Upper lobe of left lung (tissue), 6 donors: Measurements from ENCODE around the gene ANKMY1. TPM values are rescaled to one million over a fixed set of nuclear protein-coding genes. Genes with fewer than 3 reads are reported as not detected.

ENCODE experiments used
- ATAC-seq, 2 donors: fragments of 200-7000 bp; cut with Tn5 transposase; one replicate each; pipeline ENCODE4 v1.9.1; 2022; ENCODE audit warnings: mild to moderate bottlenecking in 2 of 2, moderate library complexity in 2 of 2; ENCODE audit not compliant: low FRiP score in 2 of 2
- DNase-seq, 2 donors: peaks; one replicate each; pipeline ENCODE4 v3.0.0-alpha.2; 2019 to 2020
- H3K27ac ChIP-seq, 4 donors: fragments of 200-600 bp; sonication (generic); one replicate each; pipeline ENCODE4 v1.5.1; 2016 to 2019
- H3K27me3 ChIP-seq, 4 donors: fragments of 200-600 bp; sonication (generic); one replicate each; pipeline ENCODE4 v1.5.1; 2017 to 2019
- H3K36me3 ChIP-seq, 4 donors: fragments of 200-600 bp; sonication (generic); one replicate each; pipeline ENCODE4 v1.5.1; 2016 to 2019
- H3K4me1 ChIP-seq, 4 donors: fragments of 200-600 bp; sonication (generic); one replicate each; pipeline ENCODE4 v1.5.1; 2018 to 2019
- H3K4me3 ChIP-seq, 4 donors: fragments of 200-600 bp; sonication (generic); one replicate each; pipeline ENCODE4 v1.5.1; 2017 to 2019; ENCODE audit warnings: mild to moderate bottlenecking in 2 of 4, moderate library complexity in 1 of 4
- H3K9me3 ChIP-seq, 4 donors: fragments of 200-600 bp; sonication (generic); one replicate each; pipeline ENCODE4 v1.5.1; 2018 to 2019
- CTCF ChIP-seq, 6 experiments: fragments of 450-650 bp in 4 of 6; fragments of 200-600 bp in 2 of 6; sonication (generic) in 2 of 6; IDR thresholded peaks; one replicate each; pipeline ENCODE4 v1.5.1; 2016 to 2019; ENCODE audit warnings: antibody characterized with exemption in 6 of 6
- EP300 ChIP-seq, 4 donors: sonication (generic); formaldehyde crosslinking; IDR thresholded peaks; one replicate each; pipeline ENCODE4 v1.5.1; 2017; ENCODE audit warnings: antibody characterized with exemption in 4 of 4, control low read depth in 2 of 4
- POLR2A ChIP-seq, 4 donors: fragments of 450-650 bp; IDR thresholded peaks; one replicate each; pipeline ENCODE4 v1.5.1; 2016 to 2017; ENCODE audit warnings: antibody characterized with exemption in 4 of 4, mild to moderate bottlenecking in 2 of 4
- POLR2AphosphoS5 ChIP-seq, 2 donors: sonication (generic); formaldehyde crosslinking; IDR thresholded peaks; one replicate each; pipeline ENCODE4 v1.5.1; 2017; ENCODE audit warnings: antibody characterized with exemption in 2 of 2
- WGBS, 2 donors: methylation state at CpG; one replicate each; pipeline ENCODE4 v1.1.5; 2017 to 2018; 5-methylcytosine and 5-hydroxymethylcytosine counted together
- total RNA-seq, 6 donors: library from RNA; depleted of rRNA in 4 of 6; stranded (reverse); fragments of >200 nt in 4 of 6; gene quantifications; one replicate each; pipeline versions ENCODE4 v1.1.0 to v1.2.1, GENCODE V29; 2016 to 2021
- donor health status: DM: no; HTN: no; CAD: no; lungs with moderate emphysema.
- donor health status: DM: no; HTN: yes; CAD: no; lungs with severe emphysema.

Gene ANKMY1
- total RNA-seq, 6 donors from 2014 or later, result 23.7 to 97.4 (median 26.9) TPM

GRCh38 chr2:240455272-240455646 is 102.5 kb downstream of the ANKMY1 start:
- peak overlapping the region in 1 of 4 donors; percentile 25 for H3K4me3 ChIP-seq
- TF ChIP-seq EP300 (IDR thresholded peaks at IDR 0.05), result no peak
- no peak for TF ChIP-seq POLR2AphosphoS5 (IDR thresholded peaks at IDR 0.05)
- TF ChIP-seq POLR2A (IDR thresholded peaks at IDR 0.05), result no peak
- TF ChIP-seq CTCF (IDR thresholded peaks at IDR 0.05), result no peak
- H3K36me3 ChIP-seq, result no peaks in the 10 kb centered on the region
- peak overlapping the region in 1 of 4 donors; percentile 17 for H3K27ac ChIP-seq
- peaks cover 16 to 47% (median 22%) of the 10 kb centered on the region in 4 donors for H3K4me1 ChIP-seq
- WGBS, 2 donors, result 21 to 45% methylated on average over 4 to 7 of the region's 7 CpGs
- no peaks in the 10 kb centered on the region for H3K9me3 ChIP-seq
- ATAC-seq, result no peak
- H3K27me3 ChIP-seq, result peaks cover 0 to 40% (median 7%) of the 10 kb centered on the region in 4 donors
- DNase-seq, result no peak

GRCh38 chr2:240454106-240454901 is 103.5 kb downstream of the ANKMY1 start:
- H3K36me3 ChIP-seq, result no peaks in the 10 kb centered on the region
- no peak overlapping the region for H3K27ac ChIP-seq
- no peak for ATAC-seq
- peaks cover 16 to 47% (median 22%) of the 10 kb centered on the region in 4 donors for H3K4me1 ChIP-seq
- H3K9me3 ChIP-seq, result no peaks in the 10 kb centered on the region
- WGBS, 2 donors, result 31 to 42% methylated on average over 15 to 33 of the region's 35 CpGs
- DNase-seq, result peak in 1 of 2 donors; percentile 80
- H3K4me3 ChIP-seq, result peak overlapping the region in 2 of 4 donors; percentile 63
- no peak for TF ChIP-seq POLR2A (IDR thresholded peaks at IDR 0.05)
- no peak for TF ChIP-seq POLR2AphosphoS5 (IDR thresholded peaks at IDR 0.05)
- TF ChIP-seq EP300 (IDR thresholded peaks at IDR 0.05), result no peak
- peaks cover 0 to 40% (median 7%) of the 10 kb centered on the region in 4 donors for H3K27me3 ChIP-seq

GRCh38 chr2:240453461-240454105 is 104.2 kb downstream of the ANKMY1 start:
- Histone ChIP-seq H3K9me3 (no peaks in the 10 kb centered on the region), H3K36me3 (no peaks in the 10 kb centered on the region), H3K4me3 (peak overlapping the region in 3 of 4 donors; percentile 16 to 63 (median 63)), H3K27ac (no peak overlapping the region), H3K27me3 (peaks cover 0 to 40% (median 7%) of the 10 kb centered on the region in 4 donors), H3K4me1 (peaks cover 16 to 47% (median 22%) of the 10 kb centered on the region in 4 donors)
- 10% methylated on average over 23 of the region's 81 CpGs; no CpG with 5 or more reads in 1 of the 2 donors for WGBS, 2 donors
- TF ChIP-seq CTCF (IDR thresholded peaks at IDR 0.05) (no peak), POLR2AphosphoS5 (IDR thresholded peaks at IDR 0.05) (no peak), POLR2A (IDR thresholded peaks at IDR 0.05) (no peak), EP300 (IDR thresholded peaks at IDR 0.05) (no peak)
- DNase-seq (peak in 1 of 2 donors; percentile 85), ATAC-seq (no peak)

- TF ChIP-seq EP300 (IDR thresholded peaks at IDR 0.05) (no peak), POLR2AphosphoS5 (IDR thresholded peaks at IDR 0.05) (no peak), CTCF (IDR thresholded peaks at IDR 0.05) (no peak), POLR2A (IDR thresholded peaks at IDR 0.05) (peak in 1 of 4 donors; percentile 19)
- no peaks in the 10 kb centered on the region for H3K9me3 ChIP-seq
- WGBS, 2 donors, result 2 to 3% methylated on average over 9 to 30 of the region's 103 CpGs
- DNase-seq, result peak; percentile 71 to 95
- H3K27ac ChIP-seq, result peak overlapping the region in 2 of 4 donors; percentile 4 to 44
- H3K36me3 ChIP-seq, result no peaks in the 10 kb centered on the region
- H3K4me1 ChIP-seq, result peaks cover 16 to 47% (median 22%) of the 10 kb centered on the region in 4 donors
- ATAC-seq, result peak in 1 of 2 donors; percentile 80
- H3K4me3 ChIP-seq, result peak overlapping the region in 3 of 4 donors; percentile 57 to 63 (median 63)
- H3K27me3 ChIP-seq, result peaks cover 0 to 40% (median 7%) of the 10 kb centered on the region in 4 donors
Observed at GRCh38 chr2:240452462-240453256, 105.1 kb downstream of the ANKMY1 start.
